ES-I3 (cell line): ENCODE data around the gene TMEM131.
"Not testable (repeated sequence)": the region's sequence is repeated elsewhere in the genome, so short reads cannot be mapped to it uniquely, and the experiment has no call there.

Source experiments
- H3K36me3 ChIP-seq: 2 replicates; pipeline ENCODE4 v1.6.1; 2013; ENCODE audit warnings: mild to moderate bottlenecking, low read length, control low read depth, moderate library complexity; ENCODE audit not compliant: insufficient read depth
- H3K4me1 ChIP-seq: 2 replicates; pipeline ENCODE4 v1.6.1; 2013; ENCODE audit warnings: mild to moderate bottlenecking, control low read depth, low read length; ENCODE audit not compliant: insufficient read depth
- H3K9ac ChIP-seq: 2 replicates; pipeline ENCODE4 v1.6.1; 2013; ENCODE audit warnings: low read depth, mild to moderate bottlenecking, low read length, moderate library complexity
- H3K9me3 ChIP-seq: 2 replicates; pipeline ENCODE4 v1.6.1; 2013; ENCODE audit warnings: mild to moderate bottlenecking, low read length, moderate library complexity; ENCODE audit not compliant: control insufficient read depth, insufficient read depth

The TMEM131 gene

DNA sequence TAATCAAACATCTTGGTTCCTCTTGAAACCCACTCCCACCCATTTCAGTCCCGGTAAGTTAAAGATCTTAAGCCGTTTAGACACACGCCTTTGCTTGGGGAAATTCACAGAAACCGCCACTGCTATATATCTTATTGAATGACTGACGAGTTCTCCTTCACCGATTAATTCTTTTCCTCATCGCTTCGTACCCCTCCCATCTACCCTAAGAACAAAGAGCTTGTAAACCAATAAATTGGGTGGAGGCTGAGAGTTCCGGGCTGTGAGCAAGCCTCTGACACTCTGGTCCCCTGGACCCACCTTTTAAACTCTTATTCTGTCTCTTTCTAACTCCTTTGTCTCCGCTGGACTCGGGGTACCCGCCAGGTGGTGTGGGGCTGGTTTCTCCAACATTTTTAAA lies 30.6 kb downstream of the TMEM131 start:
- Histone ChIP-seq H3K9me3 (no peaks in the 10 kb centered on the region), H3K36me3 (no peaks in the 10 kb centered on the region), H3K9ac (no peak overlapping the region), H3K4me1 (peaks cover 7% of the 10 kb centered on the region; the same call in 1 of the 2 replicates)

DNA sequence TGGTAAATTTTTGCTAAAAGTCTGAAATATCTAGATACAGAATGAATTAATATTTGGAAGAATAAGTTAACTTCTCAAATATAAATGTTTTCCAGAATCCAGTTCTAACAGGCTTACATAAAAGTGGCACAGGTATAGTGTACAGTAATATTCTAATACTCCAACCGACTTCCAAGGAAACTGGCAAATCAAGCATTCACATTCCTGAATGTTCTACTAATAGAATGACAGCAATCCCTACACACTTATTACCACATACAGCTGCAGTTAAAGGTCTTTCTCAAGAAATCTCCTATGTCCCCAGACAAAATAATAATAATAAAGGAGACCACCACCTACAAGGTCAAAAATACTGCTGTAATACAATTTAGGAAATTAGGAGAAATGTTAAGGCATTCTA lies 31.9 kb downstream of the TMEM131 start:
- Histone ChIP-seq H3K36me3 (no peaks in the 10 kb centered on the region), H3K9ac (no peak overlapping the region), H3K4me1 (peaks cover 7% of the 10 kb centered on the region; the same call in 1 of the 2 replicates)

DNA sequence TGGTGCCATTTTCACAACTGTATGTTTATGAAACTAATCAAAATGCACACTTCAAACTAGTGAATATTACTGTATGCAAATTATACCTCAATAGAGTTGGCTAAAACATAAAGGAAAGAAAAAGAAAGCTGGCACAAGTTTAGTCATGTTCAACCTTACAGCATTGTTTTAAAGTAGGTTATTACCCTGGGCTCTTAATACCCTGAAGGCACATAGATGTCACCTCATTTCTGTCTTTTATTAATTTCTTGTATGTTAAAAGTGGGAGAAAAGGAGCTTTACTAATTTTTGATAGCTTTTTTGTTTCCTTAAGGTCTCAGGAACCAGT lies 32.7 kb downstream of the TMEM131 start:
- H3K9ac ChIP-seq: no peak overlapping the region
- peaks cover 7% of the 10 kb centered on the region; the same call in 1 of the 2 replicates for H3K4me1 ChIP-seq
- H3K36me3 ChIP-seq: peaks cover 2% of the 10 kb centered on the region; the same call in 1 of the 2 replicates
- no peaks in the 10 kb centered on the region for H3K9me3 ChIP-seq

More for the DNA sequence above, 31.9 kb downstream of the TMEM131 start:
- no peaks in the 10 kb centered on the region for H3K9me3 ChIP-seq

DNA sequence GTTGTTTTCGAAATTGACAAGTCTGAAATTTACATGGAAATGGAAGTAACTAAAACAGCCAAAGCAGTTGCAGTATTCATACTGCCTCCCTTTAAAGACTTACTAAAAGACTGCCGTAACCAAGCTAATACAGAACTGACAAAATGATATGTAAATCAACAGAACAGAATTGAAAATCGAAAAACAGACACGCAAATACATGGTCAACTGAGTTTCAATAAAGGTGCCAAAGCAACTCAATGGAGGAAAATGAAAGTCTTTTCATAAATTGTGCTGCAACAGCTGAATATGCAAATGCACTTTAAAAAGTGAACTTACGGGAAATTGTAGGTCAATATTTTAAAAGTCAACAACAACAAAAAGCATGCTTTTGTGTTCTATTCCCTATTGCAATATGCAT lies 34.2 kb downstream of the TMEM131 start:
- Histone ChIP-seq H3K9ac (no peak overlapping the region), H3K9me3 (no peaks in the 10 kb centered on the region), H3K36me3 (peaks cover 3% of the 10 kb centered on the region; the same call in 1 of the 2 replicates), H3K4me1 (peaks cover 3% of the 10 kb centered on the region; the same call in 1 of the 2 replicates)

DNA sequence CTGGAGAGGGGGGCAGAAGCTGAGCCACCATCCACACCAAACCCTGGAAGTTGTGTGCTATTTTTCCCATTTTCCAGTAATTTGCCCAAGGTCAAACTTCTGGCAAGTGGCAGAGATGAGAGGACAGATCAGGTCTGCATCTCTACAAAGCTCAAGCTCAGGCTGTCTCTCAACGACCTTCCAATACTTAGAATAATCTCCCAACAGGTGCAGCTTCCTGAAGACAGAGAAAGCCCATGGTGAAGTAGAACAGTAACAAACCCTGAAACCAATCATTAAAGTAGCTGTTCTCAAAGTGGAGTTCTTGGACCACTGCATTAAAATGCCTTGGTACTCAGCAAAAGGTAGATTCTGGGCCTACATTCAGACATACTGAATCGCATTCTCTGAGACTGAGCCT lies 37.6 kb downstream of the TMEM131 start:
- Histone ChIP-seq H3K9ac (no peak overlapping the region), H3K36me3 (peaks cover 3% of the 10 kb centered on the region; the same call in 1 of the 2 replicates), H3K9me3 (no peaks in the 10 kb centered on the region), H3K4me1 (no peaks in the 10 kb centered on the region)

DNA sequence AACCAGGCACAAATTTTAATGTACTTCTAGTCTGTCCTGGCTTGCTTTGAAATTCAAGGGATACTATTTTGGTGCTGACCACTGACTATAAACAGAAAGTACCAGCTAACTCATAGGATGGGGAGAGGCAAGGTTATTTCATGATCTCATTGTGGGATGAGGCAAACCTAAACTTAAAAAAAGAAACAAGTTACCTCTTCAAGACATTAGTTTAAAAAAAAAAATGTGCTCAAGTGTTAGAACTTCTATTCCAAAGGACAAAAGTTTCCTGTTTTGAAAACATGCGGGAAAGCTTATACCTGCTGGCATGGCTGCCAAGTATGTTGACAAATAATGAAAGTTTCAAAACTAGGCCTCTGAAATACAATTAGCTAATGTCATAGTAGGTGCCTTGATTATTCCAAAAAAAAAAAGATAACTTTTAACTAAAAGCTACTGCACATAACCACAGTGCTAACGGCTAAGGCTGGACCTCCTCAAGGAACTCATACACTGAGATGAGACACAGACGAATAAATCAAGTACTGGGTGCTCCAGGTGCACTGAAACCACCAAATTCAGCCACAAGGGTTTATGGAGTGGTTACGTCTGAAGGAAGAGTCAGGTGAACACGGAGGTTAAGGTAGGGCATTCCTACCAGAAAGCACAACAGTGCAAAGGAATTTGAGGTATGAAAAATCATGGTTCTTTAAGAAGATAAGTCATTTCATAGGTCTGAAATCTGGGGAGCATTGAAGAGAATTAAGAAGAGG lies 38.1 kb downstream of the TMEM131 start:
- no peak overlapping the region for H3K9ac ChIP-seq

DNA sequence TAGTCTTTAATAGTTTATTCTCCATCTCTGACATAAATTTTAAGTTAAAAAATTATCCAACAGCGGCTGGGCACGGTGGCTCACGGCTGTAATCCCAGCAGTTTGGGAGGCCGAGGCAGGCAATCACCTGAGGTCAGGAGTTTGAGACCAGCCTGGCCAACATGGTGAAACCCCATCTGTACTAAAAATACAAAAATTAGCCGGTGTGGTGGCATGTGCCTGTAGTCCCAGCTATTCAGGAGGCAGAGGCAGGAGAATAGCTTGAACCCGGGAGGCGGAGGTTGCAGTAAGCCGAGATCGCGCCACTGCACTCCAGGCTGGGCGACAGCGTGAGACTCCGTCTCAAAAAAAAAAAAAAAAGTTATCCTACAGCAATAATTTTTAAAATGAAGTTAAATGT lies 39.0 kb downstream of the TMEM131 start:
- not testable (repeated sequence) for H3K36me3 ChIP-seq, H3K9ac ChIP-seq, H3K4me1 ChIP-seq, H3K9me3 ChIP-seq

More for the DNA sequence above, 38.1 kb downstream of the TMEM131 start:
- Histone ChIP-seq H3K9me3 (no peaks in the 10 kb centered on the region), H3K4me1 (no peaks in the 10 kb centered on the region), H3K36me3 (peaks cover 3% of the 10 kb centered on the region; the same call in 1 of the 2 replicates)

DNA sequence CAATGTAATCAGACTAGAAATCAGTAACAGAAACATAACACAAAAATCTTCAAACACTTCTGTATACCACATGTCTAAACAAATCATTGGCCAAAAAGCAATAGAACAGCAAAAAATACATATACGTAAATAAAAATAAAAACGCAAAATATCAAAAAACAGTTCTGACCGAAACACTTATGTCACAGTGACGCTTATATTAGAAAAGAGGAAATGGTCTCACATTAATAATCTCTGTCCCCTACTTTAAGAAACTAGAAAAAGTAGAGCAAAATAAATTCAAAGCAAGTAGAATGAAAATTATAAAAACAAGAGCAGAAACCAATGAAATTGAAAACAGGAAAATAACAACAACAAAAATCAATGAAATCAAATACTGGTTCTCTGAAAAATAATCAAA lies 41.9 kb downstream of the TMEM131 start:
- Histone ChIP-seq H3K9ac (no peak overlapping the region), H3K36me3 (peaks cover 3% of the 10 kb centered on the region; the same call in 1 of the 2 replicates), H3K9me3 (no peaks in the 10 kb centered on the region), H3K4me1 (no peaks in the 10 kb centered on the region)

DNA sequence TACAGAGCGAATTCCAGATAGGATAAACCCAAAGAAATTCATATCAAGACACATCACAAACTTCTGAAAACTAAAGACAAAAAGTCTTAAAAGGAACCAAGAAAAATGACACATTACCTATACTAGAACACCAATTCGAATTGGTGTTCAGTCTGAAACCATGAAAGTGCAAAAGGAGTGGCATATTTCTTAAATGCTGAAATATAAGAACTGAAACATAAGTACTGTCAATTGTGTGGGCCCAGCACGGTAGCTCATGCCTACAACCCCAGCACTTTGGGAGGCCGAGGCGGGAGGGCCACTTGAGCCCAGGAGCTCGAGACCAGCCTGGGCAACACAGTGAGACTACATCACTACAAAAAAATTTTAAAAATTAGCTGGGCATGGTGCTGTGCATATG lies 43.4 kb downstream of the TMEM131 start:
- H3K9ac ChIP-seq: no peak overlapping the region
- no peaks in the 10 kb centered on the region for H3K36me3 ChIP-seq
- H3K9me3 ChIP-seq: no peaks in the 10 kb centered on the region
- H3K4me1 ChIP-seq: no peaks in the 10 kb centered on the region

DNA sequence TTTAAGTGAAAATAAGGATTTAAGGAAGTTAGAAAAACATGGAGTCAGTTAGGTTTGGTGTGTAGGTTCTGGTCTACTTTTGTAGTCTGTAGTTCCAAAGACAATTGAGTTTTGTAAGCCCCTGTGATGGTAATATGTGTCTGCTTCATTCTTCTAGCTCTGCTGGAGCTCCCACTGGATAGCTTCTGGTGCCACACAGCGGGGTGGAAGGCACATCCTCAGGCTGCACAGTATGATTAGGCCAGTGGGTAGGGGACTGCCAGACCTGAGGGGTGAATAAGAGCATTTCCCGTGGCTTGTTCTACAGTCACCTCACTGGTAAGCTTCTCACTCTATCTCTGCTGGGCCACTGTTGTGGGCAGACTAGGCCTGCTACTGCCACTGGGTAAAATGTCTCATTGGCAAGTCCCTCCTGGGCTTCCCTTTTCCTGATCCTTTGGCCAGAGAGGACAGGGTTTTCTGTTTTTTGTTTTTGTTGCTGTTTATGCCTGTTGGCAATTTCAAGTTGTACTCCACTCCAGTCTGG lies 44.5 kb downstream of the TMEM131 start:
- no peak overlapping the region for H3K9ac ChIP-seq
- no peaks in the 10 kb centered on the region for H3K4me1 ChIP-seq
- H3K9me3 ChIP-seq: no peaks in the 10 kb centered on the region
- H3K36me3 ChIP-seq: no peaks in the 10 kb centered on the region

DNA sequence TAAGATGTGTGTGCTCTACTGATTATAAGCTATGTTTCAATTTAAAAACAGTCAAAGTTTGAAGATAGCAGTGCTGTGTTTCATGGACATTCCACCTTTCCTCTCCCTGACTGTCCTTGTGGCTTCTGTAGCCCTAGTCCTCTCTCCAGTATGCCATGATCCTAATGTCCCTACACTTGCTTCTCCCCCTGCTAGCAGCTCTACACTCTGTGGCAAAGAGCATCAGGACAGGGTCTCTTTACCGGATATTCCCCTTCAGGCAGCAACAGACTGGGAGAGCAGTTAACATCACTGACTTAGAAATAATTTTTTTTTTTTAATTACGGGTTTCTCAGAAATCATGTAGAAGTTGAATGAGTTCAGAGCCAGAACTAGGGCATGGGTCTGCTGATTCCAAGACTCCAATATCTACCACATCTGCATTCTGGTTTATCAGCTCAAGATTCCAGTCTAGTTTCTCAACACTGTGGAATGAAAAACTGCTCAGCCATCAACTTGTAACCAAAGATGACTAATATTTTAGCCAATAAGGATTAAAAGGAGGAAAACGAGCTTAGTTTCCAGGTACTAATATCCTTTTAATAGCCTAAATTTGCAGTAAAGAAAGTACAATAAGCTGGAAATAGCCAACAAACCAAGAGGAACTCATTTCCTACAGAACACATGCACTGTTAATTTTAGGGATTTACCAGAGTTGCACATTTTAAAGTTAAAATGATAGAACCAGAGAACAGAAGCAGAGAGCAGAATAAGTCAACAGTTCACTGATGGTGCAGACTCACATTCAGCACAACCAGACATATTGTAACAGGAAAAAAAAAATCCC lies 45.2 kb downstream of the TMEM131 start:
- Histone ChIP-seq H3K36me3 (no peaks in the 10 kb centered on the region), H3K9ac (no peak overlapping the region), H3K4me1 (no peaks in the 10 kb centered on the region), H3K9me3 (no peaks in the 10 kb centered on the region)

DNA sequence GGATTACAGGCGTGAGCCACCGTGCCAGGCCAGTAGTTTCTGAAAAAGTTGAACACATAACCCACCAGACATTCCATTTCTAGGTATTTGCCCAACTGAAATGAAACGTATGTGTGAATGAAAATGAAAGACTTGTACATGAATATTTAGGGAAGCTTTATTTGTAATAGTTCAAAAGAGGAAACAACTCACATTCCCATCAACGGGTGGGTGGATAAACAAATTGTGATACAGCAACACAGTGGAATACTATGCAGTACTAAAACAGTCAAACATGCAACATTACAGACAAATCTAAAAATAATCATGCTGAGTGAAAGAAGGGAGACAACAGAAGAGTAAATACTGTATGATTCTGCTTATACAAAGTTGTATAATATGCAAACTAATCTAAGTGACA lies 46.8 kb downstream of the TMEM131 start:
- Histone ChIP-seq H3K9ac (no peak overlapping the region), H3K36me3 (no peaks in the 10 kb centered on the region), H3K4me1 (no peaks in the 10 kb centered on the region), H3K9me3 (no peaks in the 10 kb centered on the region)

DNA sequence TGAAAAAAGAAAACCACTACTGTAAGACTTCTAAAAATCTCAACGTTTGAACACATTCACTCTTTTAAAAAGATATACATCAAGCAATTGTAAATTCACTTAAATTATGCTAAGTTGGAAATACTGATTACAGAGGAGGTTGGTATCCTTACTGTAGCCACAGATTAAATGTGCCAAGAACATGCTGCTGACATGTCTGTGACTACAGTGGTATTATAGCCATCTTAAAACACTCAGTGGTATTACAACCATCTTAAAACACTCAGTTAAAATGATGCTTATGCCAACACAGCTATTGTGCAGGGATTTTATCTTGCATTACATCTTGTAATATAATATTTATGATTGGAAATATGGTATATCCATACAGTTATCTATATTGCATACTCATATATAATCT lies 50.0 kb downstream of the TMEM131 start:
- Histone ChIP-seq H3K4me1 (no peaks in the 10 kb centered on the region), H3K9me3 (no peaks in the 10 kb centered on the region), H3K36me3 (no peaks in the 10 kb centered on the region), H3K9ac (no peak overlapping the region)

DNA sequence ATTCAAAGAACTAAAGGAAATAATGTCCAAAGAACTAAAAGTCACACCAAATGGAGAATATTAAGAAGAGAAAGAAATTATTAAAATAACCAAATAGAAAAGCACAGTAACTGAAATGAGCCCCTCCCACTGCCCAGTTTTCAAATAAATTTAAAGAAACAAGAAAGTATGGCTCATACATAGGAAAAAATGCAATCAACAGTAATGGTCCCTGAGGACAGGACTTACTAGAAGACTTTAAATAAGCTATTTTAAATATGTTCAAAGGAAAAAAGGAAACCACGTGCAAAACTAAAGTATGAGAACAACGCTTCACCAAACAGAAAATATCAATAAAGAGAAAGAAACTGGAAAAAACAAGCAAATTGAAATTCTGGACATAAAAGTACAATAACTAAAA lies 58.9 kb downstream of the TMEM131 start:
- Histone ChIP-seq H3K4me1 (peaks cover 7% of the 10 kb centered on the region; the same call in 1 of the 2 replicates), H3K9me3 (no peaks in the 10 kb centered on the region), H3K36me3 (no peaks in the 10 kb centered on the region), H3K9ac (no peak overlapping the region)

DNA sequence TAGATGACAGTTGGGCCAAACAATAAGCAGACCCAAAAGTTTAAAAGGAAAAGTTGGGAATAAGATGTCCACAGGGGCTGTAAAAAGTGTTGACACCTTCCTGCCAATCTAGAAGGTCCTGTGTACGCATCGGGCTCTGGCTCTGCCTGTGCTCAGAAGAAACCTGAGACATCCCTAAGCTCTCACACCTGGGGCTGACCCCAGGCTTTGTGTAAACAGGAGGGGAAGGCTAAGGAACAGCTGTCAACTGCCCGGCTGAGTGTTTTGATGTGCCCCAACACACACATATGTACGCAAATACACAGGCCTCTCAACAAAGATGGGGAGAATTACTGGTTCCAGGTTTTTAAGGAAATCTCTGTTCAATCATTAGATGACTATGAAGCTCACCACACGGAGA lies 59.5 kb downstream of the TMEM131 start:
- no peak overlapping the region; the same call in 1 of the 2 replicates for H3K9ac ChIP-seq
- H3K4me1 ChIP-seq: peaks cover 7% of the 10 kb centered on the region
- H3K9me3 ChIP-seq: no peaks in the 10 kb centered on the region
- H3K36me3 ChIP-seq: no peaks in the 10 kb centered on the region
